Erythroblast (primary cell): Measurements from ENCODE around the gene NCBP3.
"Not testable (repeated sequence)": the region's sequence is repeated elsewhere in the genome, so short reads cannot be mapped to it uniquely, and the experiment has no call there.

Source experiments
- DNase-seq, 2 experiments: peaks; one replicate each; lab custom pipeline; 2025; lab: John Stamatoyannopoulos, UW
- GATA1 ChIP-seq: IDR thresholded peaks from 2 replicates; pipeline ENCODE4 v1.6.1; 2011; ENCODE audit warnings: low read depth, mild to moderate bottlenecking, control low read depth, low read length, moderate library complexity
- POLR2A ChIP-seq: IDR thresholded peaks from 2 replicates; pipeline ENCODE4 v1.6.1; 2011; ENCODE audit warnings: mild to moderate bottlenecking, low read length

NCBP3 gene

DNA sequence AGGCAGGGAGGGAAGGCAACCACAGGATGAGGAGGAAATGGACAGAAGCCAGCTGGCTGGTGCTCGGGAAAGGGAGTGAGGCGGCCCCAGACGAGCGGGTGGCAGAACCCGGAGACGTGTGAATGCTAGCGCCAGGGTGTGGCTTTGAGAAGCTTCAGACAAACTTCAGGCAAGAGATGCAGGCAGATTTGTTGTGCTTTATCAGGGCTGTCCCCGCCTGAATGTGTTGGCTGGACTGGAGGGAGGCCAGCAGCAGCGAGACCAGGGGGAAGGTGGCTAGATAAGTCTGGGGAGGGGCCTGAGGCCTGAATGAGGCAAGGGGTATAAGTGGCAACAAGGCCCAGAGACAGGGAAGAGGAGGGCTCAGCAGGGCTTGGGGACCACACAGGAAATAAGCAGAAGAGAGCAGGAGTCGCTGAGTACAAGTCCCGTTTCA lies 24.8 kb upstream of the NCBP3 start:
- no peak for TF ChIP-seq GATA1
- no peak for TF ChIP-seq POLR2A
- DNase-seq, result peak; percentile 40 to 66

GRCh38 chr17:3867606-3868005 lies 21.6 kb upstream of the NCBP3 start:
- no peak for DNase-seq
- TF ChIP-seq GATA1 (no peak), POLR2A (no peak)

DNA sequence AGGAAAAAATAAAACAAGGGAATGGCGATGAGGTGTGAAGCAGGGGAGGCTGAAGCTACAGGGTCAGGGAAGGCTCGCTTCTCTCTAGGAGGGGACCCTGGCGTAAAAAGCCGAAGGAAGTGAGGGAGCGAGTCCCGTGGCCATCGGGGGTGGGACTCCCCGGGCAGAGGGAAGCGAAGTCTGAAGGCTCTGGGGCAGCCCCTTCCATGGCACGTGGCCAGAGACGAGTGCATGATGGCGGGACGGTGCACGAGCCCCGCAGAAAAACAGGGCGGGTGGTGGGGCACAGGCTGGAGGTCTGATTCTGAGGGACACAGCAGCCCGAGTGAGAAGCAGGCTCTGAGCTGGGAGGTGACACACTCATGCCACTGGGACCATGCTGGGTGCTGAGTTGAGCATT lies 21.1 kb upstream of the NCBP3 start:
- no peak for TF ChIP-seq POLR2A
- no peak for TF ChIP-seq GATA1
- DNase-seq, result no peak

DNA sequence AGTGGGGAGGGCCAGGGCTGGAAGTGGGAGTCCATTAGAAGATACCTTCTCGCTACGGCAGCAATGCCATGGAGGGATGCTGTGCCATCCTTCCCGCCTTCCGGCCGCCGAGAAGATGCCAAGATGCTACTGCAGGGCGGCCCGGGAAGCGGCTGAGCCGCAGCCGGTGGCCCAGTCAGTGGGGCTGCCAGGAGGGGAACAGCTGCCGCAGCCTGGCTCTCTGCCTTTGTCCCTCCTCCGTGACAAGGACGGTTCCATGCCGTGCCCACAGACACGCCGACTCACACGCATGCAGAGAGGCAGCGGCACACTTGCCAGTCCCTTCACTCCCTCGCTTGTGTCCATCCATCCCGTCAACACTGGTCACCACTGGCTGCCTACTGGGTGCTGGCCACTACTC lies 20.2 kb upstream of the NCBP3 start:
- no peak for DNase-seq
- no peak for TF ChIP-seq GATA1
- TF ChIP-seq POLR2A, result no peak

- TF ChIP-seq GATA1, result no peak
- no peak for TF ChIP-seq POLR2A
- DNase-seq, result no peak
These were observed 19.1 kb upstream of the NCBP3 start for GRCh38 chr17:3865176-3865575.

DNA sequence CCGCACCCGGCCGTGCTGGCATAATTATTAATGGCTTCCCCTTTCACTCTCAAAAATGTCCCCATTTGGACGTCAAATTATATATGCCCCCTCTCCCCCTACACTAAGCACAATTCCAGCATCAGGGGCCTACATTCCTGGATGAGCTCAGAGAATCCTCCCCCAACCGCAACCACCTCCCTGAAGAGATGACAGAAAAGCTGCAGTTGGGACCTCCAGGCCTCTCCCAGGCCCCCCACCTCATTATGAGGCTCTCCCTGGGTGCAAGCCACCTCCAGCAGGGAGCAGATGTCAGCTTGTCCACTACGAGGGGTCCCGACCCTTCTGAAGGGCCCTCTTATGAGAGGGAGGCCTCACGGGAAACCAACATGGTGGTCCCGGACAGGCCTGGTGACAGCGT lies 18.5 kb upstream of the NCBP3 start:
- DNase-seq, result no peak
- TF ChIP-seq GATA1 (no peak), POLR2A (no peak)

DNA sequence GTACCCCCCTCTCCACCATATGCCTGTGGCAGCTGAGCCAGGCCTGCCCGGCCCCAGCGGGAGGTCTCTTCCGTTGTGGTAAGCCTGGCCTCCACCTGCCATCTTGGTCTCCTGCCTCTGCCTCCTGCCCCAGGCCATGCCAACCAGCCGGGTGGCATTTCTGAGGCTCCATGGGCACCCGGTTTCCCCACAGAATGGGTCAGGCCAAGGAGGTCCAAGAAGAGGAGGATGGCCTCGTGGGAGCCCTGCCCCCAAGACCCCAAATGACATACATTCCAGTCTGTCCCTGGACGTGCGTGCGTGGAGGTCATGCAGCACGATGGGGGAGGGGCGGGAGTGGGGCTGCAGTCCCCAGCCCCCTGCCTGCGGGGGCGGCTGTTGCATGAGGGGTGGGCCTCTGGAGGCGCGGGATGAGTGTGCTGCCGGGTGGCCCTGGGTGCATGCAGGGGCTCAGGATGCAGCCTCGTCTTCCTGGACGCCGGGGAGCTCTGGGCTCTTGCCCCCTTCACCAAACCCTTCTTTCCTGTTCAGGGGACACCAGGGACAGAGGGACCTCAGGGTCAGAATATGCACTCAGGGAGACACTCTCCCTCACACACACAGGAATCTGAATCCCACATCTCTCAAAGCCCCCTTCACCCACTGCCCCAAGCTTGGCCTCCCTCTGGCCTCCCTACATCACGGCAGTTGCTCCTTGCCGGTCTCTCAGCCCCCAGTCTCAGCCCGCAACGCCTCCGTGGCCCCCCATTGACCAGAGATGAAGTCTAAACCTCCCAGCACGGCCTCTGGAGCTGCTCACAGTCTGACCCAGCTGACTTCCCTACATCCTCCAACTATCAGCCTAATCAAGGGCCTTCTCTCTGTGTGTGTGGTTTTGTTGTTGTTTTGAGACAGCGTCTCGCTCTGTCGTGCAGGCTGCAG lies 16.0 kb upstream of the NCBP3 start:
- TF ChIP-seq POLR2A, result no peak
- no peak for TF ChIP-seq GATA1
- no peak for DNase-seq

DNA sequence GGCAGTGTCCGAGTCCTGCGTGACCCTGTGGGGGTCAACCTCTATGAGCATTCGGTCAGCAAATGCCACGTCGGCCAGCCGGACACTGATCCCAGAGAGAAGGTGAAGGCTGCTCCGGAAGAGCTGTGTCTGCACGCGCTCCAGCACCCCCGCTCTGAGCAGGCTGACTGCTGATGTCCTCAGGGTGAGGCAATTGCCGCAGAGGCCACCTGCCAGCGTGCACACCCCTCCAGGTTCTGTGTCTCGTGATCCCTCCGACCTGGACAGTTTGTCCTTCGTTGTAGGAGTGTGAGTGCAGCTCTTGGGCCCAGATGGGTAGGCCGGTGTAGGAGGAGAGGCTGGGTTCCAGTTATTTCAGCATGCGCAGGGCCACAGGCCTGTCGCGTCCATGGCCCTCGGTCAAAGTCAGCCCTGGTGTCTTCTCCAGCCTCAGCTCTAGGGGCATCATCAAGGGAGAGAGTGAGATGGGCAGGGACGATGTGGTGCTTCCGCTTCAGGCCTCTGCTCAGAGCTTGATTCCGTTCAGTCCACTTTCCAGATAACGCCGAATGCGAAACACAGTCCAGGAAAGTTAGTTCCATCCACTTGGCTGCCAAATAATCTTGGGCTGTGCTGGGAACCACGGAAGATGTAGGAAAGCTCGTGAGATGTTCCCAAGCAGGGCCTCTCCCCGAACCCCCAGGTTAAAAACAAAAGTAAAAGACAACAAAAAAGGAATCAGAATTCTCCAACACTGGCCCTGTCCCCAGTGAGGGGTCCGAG lies 15.1 kb upstream of the NCBP3 start:
- DNase-seq, result no peak
- TF ChIP-seq GATA1 (no peak), POLR2A (no peak)

DNA sequence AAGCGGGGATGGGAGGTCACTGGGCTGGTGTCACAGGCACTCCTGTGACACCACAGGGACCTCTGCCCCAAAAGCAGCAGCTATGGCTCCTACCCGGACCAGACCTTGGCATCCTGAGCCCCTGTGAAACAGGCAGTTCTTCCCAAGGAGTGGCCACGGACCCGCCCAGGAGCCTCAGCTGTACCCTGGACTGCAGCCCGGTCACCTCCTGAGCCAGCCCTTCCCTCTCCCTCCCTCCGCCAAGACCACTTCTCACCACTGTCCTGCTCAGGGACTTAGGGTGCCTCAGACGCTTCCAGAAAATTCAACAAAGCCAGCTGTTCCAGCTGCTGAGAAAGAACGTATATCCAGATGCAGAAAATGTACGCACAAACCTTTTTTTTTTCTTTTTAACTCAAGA lies 13.9 kb upstream of the NCBP3 start:
- TF ChIP-seq GATA1, result no peak
- TF ChIP-seq POLR2A, result no peak
- no peak for DNase-seq

DNA sequence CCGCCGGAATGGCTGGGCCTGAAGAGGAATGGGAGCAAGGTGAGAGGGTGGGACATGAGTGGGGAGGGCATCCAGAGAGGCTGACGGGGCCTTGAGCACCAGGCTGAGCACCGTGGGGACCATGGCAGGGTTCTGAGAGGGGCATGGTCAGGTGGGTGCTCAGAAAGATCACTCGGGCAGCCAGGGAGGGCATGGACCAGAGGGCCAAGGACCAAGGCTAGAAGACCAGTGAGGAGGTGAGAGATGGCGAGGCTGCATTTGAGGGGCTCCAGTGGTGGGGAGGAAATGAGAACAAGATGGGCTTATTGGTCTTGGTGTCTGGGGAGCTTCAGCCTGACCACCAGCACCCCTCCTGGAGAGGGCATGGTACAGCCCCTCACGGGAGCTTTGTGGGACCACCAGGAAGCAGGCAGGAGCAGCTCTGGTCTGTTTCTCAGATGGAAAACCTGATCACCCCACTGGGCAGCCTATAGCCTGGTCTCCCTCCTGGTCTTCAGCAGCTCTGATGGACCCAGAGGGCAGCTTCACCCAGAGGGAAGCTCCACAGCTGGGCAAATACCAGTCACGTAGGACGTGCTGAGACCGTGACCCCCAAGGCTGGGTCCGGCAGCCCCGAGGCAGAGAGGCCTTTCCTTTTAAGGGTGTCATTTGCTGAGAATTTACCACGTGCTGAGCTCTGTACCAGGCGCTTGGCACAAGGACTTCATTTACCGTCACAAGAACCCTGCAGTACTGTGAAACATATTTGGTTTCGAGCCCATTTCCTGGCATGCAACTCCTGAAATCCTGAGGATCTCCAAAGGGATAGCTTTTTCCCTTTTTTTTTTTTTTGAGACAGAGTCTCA lies 11.4 kb upstream of the NCBP3 start:
- DNase-seq, result no peak
- TF ChIP-seq POLR2A (no peak), GATA1 (no peak)

- DNase-seq, result not testable (repeated sequence)
These were observed 8.2 kb upstream of the NCBP3 start for GRCh38 chr17:3854204-3854603.

GRCh38 chr17:3852561-3852960 lies 6.5 kb upstream of the NCBP3 start:
- DNase-seq, result no peak
- TF ChIP-seq GATA1 (no peak), POLR2A (no peak)

DNA sequence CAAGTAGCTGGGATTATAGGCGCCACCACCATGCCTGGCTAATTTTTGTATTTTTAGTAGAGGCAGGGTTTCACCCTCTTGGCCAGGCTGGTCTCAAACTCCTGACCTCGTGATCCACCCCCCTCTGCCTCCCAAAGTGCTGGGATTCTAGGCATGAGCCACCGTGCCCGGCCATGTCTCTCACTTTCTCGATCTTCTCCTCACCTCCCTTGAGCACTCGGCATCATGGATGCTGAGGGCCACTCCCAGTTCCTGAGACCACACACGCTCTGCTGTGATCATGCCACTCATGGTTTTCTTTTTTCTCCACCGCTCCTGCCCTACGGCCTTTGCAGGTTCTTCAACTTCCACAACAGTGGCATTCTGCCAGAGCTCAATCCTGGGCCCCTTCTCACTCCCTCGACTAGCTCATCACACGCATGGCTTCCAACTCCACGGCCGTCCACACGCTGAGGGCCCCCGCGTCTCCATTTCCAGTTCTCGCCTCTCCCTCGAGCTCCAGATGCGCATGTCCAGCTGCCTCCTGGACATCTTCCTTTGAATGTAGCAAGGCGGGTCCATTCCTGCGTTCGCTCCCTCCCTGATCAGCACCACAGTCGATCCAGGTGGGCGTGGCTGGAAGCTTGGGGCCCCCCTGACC lies 5.5 kb upstream of the NCBP3 start:
- no peak for TF ChIP-seq GATA1
- TF ChIP-seq POLR2A, result no peak
- no peak for DNase-seq
